Choroid plexus epithelial cell (primary cell): ENCODE results near the gene EFCC1.
A peak's percentile ranks its signal among the peaks of the same experiment; 100 is the strongest.

Source experiments
- DNase-seq: peaks from one replicate; pipeline ENCODE4 v3.0.0-alpha.2; 2010; ENCODE audit warnings: low read depth
- H3K4me3 ChIP-seq: 2 replicates; pipeline ENCODE4 v1.5.1; 2011; ENCODE audit warnings: low read depth, mild to moderate bottlenecking, control low read depth, low read length, moderate library complexity
- CTCF ChIP-seq: conservative IDR thresholded peaks from 2 replicates; pipeline ENCODE4 v1.5.1; 2011; ENCODE audit warnings: low read depth, mild to moderate bottlenecking, control low read depth, inconsistent platforms, low read length, moderate library complexity

The EFCC1 gene

GRCh38 chr3:129025108-129025507 is 24.0 kb downstream of the EFCC1 start:
- no peak for DNase-seq
- TF ChIP-seq CTCF = no peak
- H3K4me3 ChIP-seq = no peak overlapping the region

GRCh38 chr3:129025691-129026435 is 24.8 kb downstream of the EFCC1 start:
- TF ChIP-seq CTCF = no peak
- DNase-seq = no peak
- H3K4me3 ChIP-seq = no peak overlapping the region

GRCh38 chr3:129026728-129027543 is 25.8 kb downstream of the EFCC1 start:
- peak; percentile 9 for TF ChIP-seq CTCF
- DNase-seq = peak; percentile 86
- H3K4me3 ChIP-seq = peak overlapping the region; percentile 37

GRCh38 chr3:129027544-129027880 is 26.4 kb downstream of the EFCC1 start:
- no peak for TF ChIP-seq CTCF
- peak overlapping the region; percentile 37 for H3K4me3 ChIP-seq
- DNase-seq = no peak

GRCh38 chr3:129028866-129029265 is 27.8 kb downstream of the EFCC1 start:
- H3K4me3 ChIP-seq = no peak overlapping the region
- no peak for TF ChIP-seq CTCF
- DNase-seq = no peak

- DNase-seq = no peak
- no peak for TF ChIP-seq CTCF
- no peak overlapping the region for H3K4me3 ChIP-seq
Measured at GRCh38 chr3:129030611-129031010, 29.5 kb downstream of the EFCC1 start.
